NOMO-1 (cell line): ENCODE data around the gene TRMT6.

Experiments used
- DNase-seq, 2 experiments: peaks; one replicate each; lab custom pipeline; 2025; ENCODE audit not compliant: unreplicated experiment in 2 of 2; lab: John Stamatoyannopoulos, UW

TRMT6 gene

GRCh38 chr20:5900908-5901307, 49.4 kb downstream of the TRMT6 start:
- no peak for DNase-seq

- DNase-seq: no peak
Observed at GRCh38 chr20:5899444-5899843, 50.9 kb downstream of the TRMT6 start.

GRCh38 chr20:5895626-5896025, 54.7 kb downstream of the TRMT6 start:
- peak in 1 of 2 experiments; percentile 78 for DNase-seq

GRCh38 chr20:5893621-5894020, 56.7 kb downstream of the TRMT6 start:
- no peak for DNase-seq

GRCh38 chr20:5893052-5893451, 57.3 kb downstream of the TRMT6 start:
- no peak for DNase-seq

- no peak for DNase-seq
Observed at GRCh38 chr20:5890773-5891441, 59.4 kb downstream of the TRMT6 start.

GRCh38 chr20:5888041-5888440, 62.3 kb downstream of the TRMT6 start:
- DNase-seq: peak in 1 of 2 experiments; percentile 11

- no peak for DNase-seq
Observed at GRCh38 chr20:5887386-5887785, 62.9 kb downstream of the TRMT6 start.
